Measurements from ENCODE around the gene IGSF21. TPM values are rescaled to one million over a fixed set of nuclear protein-coding genes. Genes with fewer than 3 reads are reported as not detected.

Gene IGSF21
- total RNA-seq, 4 donors from 2014 or later: 0.26 to 2.7 (median 0.88) TPM; not detected in 1

GRCh38 chr1:18400347-18401102 lies 292.9 kb downstream of the IGSF21 start:
- no peak for DNase-seq
- no peaks in the 10 kb centered on the region for H3K9me3 ChIP-seq
- H3K27ac ChIP-seq: no peak overlapping the region
- no peaks in the 10 kb centered on the region for H3K4me1 ChIP-seq
- WGBS, 2 donors: 60 to 63% methylated on average over 7 of the region's 7 CpGs
- TF ChIP-seq POLR2A (IDR thresholded peaks at IDR 0.05) (no peak), CTCF (IDR thresholded peaks at IDR 0.05) (no peak)
- no peak overlapping the region for H3K4me3 ChIP-seq
- H3K27me3 ChIP-seq: peaks cover 0 to 60% (median 0%) of the 10 kb centered on the region in 4 donors
- no peaks in the 10 kb centered on the region for H3K36me3 ChIP-seq
- intact Hi-C loops (cut with DNase I): no loop called here

DNA sequence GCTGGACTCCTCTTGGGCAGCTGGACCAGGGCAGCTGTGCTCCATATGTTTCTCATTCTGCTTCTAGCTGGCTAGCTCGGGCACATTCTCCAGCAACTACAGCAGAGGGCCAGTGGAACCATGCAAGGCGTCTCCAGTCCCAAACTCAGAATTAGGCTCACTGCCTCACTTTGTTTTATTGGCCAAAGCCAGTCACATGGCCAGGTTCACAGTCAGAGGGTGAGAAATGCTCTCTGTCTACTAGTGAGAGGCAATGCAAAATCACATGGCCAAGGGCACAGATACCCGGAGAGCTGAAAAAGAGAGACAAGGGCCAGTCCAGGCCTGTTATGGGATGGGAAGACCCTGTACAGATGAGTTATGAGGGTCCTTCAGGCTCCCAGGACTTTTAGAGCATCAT lies 294.3 kb downstream of the IGSF21 start:
- no peaks in the 10 kb centered on the region for H3K36me3 ChIP-seq
- H3K27me3 ChIP-seq: peaks cover 0 to 68% (median 0%) of the 10 kb centered on the region in 4 donors
- TF ChIP-seq POLR2A (IDR thresholded peaks at IDR 0.05) (no peak), CTCF (IDR thresholded peaks at IDR 0.05) (no peak)
- intact Hi-C loops (cut with DNase I): no loop called here
- 43% methylated on average over 1 of the region's 3 CpGs; no CpG with 5 or more reads in 1 of the 2 donors for WGBS, 2 donors
- H3K4me1 ChIP-seq: no peaks in the 10 kb centered on the region
- no peak overlapping the region for H3K4me3 ChIP-seq
- H3K9me3 ChIP-seq: no peaks in the 10 kb centered on the region
- no peak for DNase-seq
- H3K27ac ChIP-seq: no peak overlapping the region

- peaks cover 0 to 66% (median 0%) of the 10 kb centered on the region in 4 donors for H3K27me3 ChIP-seq
- no peaks in the 10 kb centered on the region for H3K9me3 ChIP-seq
- H3K36me3 ChIP-seq: no peaks in the 10 kb centered on the region
- WGBS, 2 donors: 63 to 80% methylated on average over 2 to 3 of the region's 3 CpGs
- intact Hi-C loops (cut with DNase I): no loop called here
- no peak for DNase-seq
- TF ChIP-seq CTCF (IDR thresholded peaks at IDR 0.05) (no peak), POLR2A (IDR thresholded peaks at IDR 0.05) (no peak)
- H3K27ac ChIP-seq: no peak overlapping the region
- H3K4me3 ChIP-seq: no peak overlapping the region
- no peaks in the 10 kb centered on the region for H3K4me1 ChIP-seq
Measured at GRCh38 chr1:18404460-18404859, 296.9 kb downstream of the IGSF21 start.

DNA sequence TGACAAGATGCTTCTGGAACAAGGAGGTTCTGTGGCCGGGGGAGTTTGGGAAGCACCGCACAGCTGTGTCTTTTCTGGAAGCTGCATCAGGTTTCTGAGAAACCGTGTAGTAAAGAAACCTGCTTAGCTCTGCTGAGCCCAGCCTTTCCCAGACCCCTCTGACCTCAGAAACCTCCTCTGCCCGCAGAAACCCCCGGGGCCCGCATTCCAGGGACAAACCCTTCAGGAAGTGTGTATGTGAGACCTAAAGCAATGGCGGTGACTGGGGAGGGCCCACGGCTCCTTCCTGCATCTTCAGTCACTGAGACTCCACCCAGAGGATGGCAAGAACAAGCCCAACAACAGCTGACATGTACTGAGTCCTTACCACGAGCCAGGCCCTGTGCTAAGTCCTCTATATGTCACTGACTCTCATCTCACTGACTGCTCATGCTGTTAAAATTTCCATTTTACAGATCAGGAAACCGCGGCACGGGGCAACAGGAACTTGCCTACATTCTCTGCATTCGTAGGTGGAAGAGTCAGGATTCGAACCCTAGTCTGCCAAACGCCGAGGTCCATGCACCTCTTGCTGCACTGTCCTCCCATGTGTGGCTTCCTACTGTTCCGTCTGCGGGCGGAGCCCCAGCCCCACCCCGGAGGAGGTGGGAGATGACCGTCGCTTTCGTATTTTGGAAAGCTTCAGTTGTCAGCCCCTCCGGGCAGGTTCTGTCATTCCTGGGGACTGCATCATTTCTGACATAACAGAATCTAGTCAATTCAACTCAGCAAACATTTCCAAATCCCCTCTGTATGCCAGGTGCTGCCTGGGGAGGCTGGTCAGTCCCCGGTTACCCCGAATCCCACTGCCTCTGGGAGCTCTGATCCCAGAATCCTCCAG lies 299.8 kb downstream of the IGSF21 start:
- WGBS, 2 donors: 58 to 68% methylated on average over 20 to 22 of the region's 26 CpGs
- Histone ChIP-seq H3K27me3 (peaks cover 0 to 62% (median 0%) of the 10 kb centered on the region in 4 donors), H3K27ac (no peak overlapping the region), H3K36me3 (no peaks in the 10 kb centered on the region), H3K4me3 (no peak overlapping the region), H3K9me3 (peaks cover 0 to 20% (median 15%) of the 10 kb centered on the region in 3 donors), H3K4me1 (no peaks in the 10 kb centered on the region)
- intact Hi-C loops (cut with DNase I): no loop called here
- no peak for DNase-seq
- TF ChIP-seq CTCF (IDR thresholded peaks at IDR 0.05): no peak
- no peak for TF ChIP-seq POLR2A (IDR thresholded peaks at IDR 0.05)
